Testis (tissue), 3 donors: ENCODE results near the gene SF1. TPM values are rescaled to one million over a fixed set of nuclear protein-coding genes. Genes with fewer than 3 reads are reported as not detected.

ENCODE experiments used
- DNase-seq: peaks from one replicate; pipeline ENCODE4 v3.0.0-alpha.2; 2019
- H3K27ac ChIP-seq, 2 donors: fragments of 200-600 bp; sonication (generic); one replicate each; pipeline ENCODE4 v1.5.1; 2019
- H3K27me3 ChIP-seq: fragments of 200-600 bp; sonication (generic); one replicate; pipeline ENCODE4 v1.5.1; 2019
- H3K36me3 ChIP-seq: fragments of 200-600 bp; sonication (generic); one replicate; pipeline ENCODE4 v1.5.1; 2017; ENCODE audit warnings: low read depth; ENCODE audit errors: missing control alignments
- H3K4me1 ChIP-seq: fragments of 200-600 bp; sonication (generic); one replicate; pipeline ENCODE4 v1.5.1; 2019
- H3K4me3 ChIP-seq, 2 donors: fragments of 200-600 bp; sonication (generic); one replicate each; pipeline ENCODE4 v1.5.1; 2017 to 2019
- H3K9me3 ChIP-seq: fragments of 200-600 bp; sonication (generic); one replicate; pipeline ENCODE4 v1.5.1; 2017
- POLR2A ChIP-seq: fragments of 450-650 bp; IDR thresholded peaks from one replicate; pipeline ENCODE4 v1.6.1; 2017; ENCODE audit warnings: antibody characterized with exemption, mild to moderate bottlenecking, moderate library complexity
- WGBS, 2 donors: methylation state at CpG; one replicate each; pipeline ENCODE4 v1.1.5; 2018; 5-methylcytosine and 5-hydroxymethylcytosine counted together
- intact Hi-C: fragments of 100-400 bp; cut with DNase I; formaldehyde crosslinking; loops from one replicate; pipeline ENCODE4 v1.15.1; 2023; ENCODE audit warnings: low total_unique reads
- polyA plus RNA-seq: library from polyadenylated mRNA; stranded (reverse); fragments of 350-450 nt; fragmentation: Illumina TruSeq; extraction: RNeasy Lipid Tissue Mini Kit (QIAGEN cat#74804); gene quantifications from one replicate; pipeline ENCODE4 v1.2.3, GENCODE V29; 2014; ENCODE audit warnings: low read depth, low replicate concordance; ENCODE audit not compliant: insufficient read depth
- total RNA-seq, 2 donors: library from RNA; depleted of rRNA; stranded (reverse); fragments of >200 nt; gene quantifications; one replicate each; pipeline ENCODE4 v1.2.3, GENCODE V29; 2016
- TF ChIP-seq, protein P1 (sequence below), 3 experiments: fragments of 450-650 bp in 2 of 3; fragments of 200-600 bp in 1 of 3; sonication (generic) in 1 of 3; IDR thresholded peaks; one replicate each; pipeline ENCODE4 v1.5.1; 2016 to 2019; ENCODE audit warnings: antibody characterized with exemption in 3 of 3, mild to moderate bottlenecking in 2 of 3, moderate library complexity in 1 of 3

SF1 gene
- total and polyA plus RNA-seq, 3 donors from 2014 or later = 431 to 499 (median 455) TPM

GRCh38 chr11:64718084-64718779 lies 60.1 kb downstream of the SF1 start:
- no peaks in the 10 kb centered on the region for H3K27me3 ChIP-seq
- H3K4me1 ChIP-seq = no peaks in the 10 kb centered on the region
- WGBS, 2 donors = 84 to 86% methylated on average over 15 of the region's 15 CpGs
- intact Hi-C loops = no loop called here
- no peaks in the 10 kb centered on the region for H3K9me3 ChIP-seq
- no peak overlapping the region for H3K27ac ChIP-seq
- no peak for TF ChIP-seq POLR2A
- TF ChIP-seq, protein P1, sequence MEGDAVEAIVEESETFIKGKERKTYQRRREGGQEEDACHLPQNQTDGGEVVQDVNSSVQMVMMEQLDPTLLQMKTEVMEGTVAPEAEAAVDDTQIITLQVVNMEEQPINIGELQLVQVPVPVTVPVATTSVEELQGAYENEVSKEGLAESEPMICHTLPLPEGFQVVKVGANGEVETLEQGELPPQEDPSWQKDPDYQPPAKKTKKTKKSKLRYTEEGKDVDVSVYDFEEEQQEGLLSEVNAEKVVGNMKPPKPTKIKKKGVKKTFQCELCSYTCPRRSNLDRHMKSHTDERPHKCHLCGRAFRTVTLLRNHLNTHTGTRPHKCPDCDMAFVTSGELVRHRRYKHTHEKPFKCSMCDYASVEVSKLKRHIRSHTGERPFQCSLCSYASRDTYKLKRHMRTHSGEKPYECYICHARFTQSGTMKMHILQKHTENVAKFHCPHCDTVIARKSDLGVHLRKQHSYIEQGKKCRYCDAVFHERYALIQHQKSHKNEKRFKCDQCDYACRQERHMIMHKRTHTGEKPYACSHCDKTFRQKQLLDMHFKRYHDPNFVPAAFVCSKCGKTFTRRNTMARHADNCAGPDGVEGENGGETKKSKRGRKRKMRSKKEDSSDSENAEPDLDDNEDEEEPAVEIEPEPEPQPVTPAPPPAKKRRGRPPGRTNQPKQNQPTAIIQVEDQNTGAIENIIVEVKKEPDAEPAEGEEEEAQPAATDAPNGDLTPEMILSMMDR (IDR thresholded peaks at IDR 0.05) = no peak
- no peaks in the 10 kb centered on the region for H3K36me3 ChIP-seq
- no peak overlapping the region for H3K4me3 ChIP-seq
- DNase-seq = no peak

- no peak overlapping the region for H3K4me3 ChIP-seq
- H3K4me1 ChIP-seq = no peaks in the 10 kb centered on the region
- H3K27me3 ChIP-seq = no peaks in the 10 kb centered on the region
- WGBS, 2 donors = 61 to 89% methylated on average over 3 to 4 of the region's 4 CpGs
- H3K27ac ChIP-seq = no peak overlapping the region
- no peaks in the 10 kb centered on the region for H3K36me3 ChIP-seq
- intact Hi-C loops = no loop called here
- TF ChIP-seq, protein P1 (IDR thresholded peaks at IDR 0.05) = no peak
- no peak for TF ChIP-seq POLR2A
- no peaks in the 10 kb centered on the region for H3K9me3 ChIP-seq
- DNase-seq = no peak
Measured at GRCh38 chr11:64717268-64717578, 61.1 kb downstream of the SF1 start.

DNA sequence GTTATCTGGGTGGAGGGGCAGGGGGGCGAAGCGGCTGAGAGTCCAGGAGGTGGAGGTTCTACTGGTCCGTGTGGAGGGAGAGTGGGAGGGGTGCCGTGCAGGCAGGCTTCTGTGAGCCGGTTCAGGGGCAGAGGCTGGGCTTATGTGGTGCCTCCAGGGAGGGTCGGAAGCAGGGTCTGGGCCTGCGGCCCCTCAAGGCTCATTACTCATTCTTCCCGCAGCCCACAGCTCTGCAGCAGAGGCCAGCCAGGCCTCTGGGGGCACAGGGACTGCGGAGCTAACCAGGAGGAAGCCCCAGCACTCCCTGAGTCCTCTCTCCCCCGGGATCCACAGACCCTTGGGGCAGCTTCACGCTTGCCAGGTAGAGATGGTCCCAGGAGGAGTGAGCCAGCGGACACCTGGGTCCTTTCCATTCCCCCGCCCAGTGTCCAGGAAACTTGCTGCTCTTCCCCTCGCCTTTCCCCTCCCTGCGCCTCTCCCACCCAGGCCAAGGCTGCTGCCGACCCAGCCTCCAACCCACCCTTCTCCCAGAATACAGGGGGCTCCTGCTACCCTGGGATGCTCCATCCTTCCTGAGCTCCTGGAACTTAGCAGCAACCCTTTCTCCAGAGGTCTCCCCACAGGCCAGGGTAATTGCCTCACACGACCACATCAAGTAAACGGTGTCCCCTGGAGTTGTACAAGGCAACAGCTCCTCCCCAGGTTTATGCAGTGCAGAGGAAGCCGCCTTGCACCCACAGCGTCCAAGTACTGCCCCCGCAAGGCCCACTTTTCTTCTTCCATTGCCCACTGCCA lies 61.7 kb downstream of the SF1 start:
- H3K4me1 ChIP-seq = no peaks in the 10 kb centered on the region
- no peak for DNase-seq
- no peak overlapping the region for H3K27ac ChIP-seq
- no peak overlapping the region for H3K4me3 ChIP-seq
- H3K9me3 ChIP-seq = no peaks in the 10 kb centered on the region
- no peaks in the 10 kb centered on the region for H3K36me3 ChIP-seq
- intact Hi-C loops = no loop called here
- 64 to 66% methylated on average over 6 to 21 of the region's 21 CpGs for WGBS, 2 donors
- TF ChIP-seq POLR2A = no peak
- TF ChIP-seq, protein P1 (IDR thresholded peaks at IDR 0.05) = no peak
- no peaks in the 10 kb centered on the region for H3K27me3 ChIP-seq

GRCh38 chr11:64715756-64716472 lies 62.4 kb downstream of the SF1 start:
- DNase-seq = no peak
- H3K4me3 ChIP-seq = no peak overlapping the region
- intact Hi-C loops = no loop called here
- no peaks in the 10 kb centered on the region for H3K4me1 ChIP-seq
- no peaks in the 10 kb centered on the region for H3K27me3 ChIP-seq
- H3K27ac ChIP-seq = no peak overlapping the region
- WGBS, 2 donors = 68 to 69% methylated on average over 10 to 13 of the region's 13 CpGs
- TF ChIP-seq POLR2A = no peak
- TF ChIP-seq, protein P1 (IDR thresholded peaks at IDR 0.05) = no peak
- no peaks in the 10 kb centered on the region for H3K9me3 ChIP-seq
- no peaks in the 10 kb centered on the region for H3K36me3 ChIP-seq
